Stimulated activated naive B cell treated with anti-CD40 and anti-IgM and Interleukin-4, amounts not matched to agents 10 μg/mL and 1 μg/mL and 100 μg/mL, for 72 hours (primary cell): Measurements from ENCODE around the gene PRM2.

Experiments used
- ATAC-seq, 2 donors: fragments of 150-1000 bp; cut with Tn5 transposase; replicated peaks; 2 replicates each; pipeline ENCODE4 v1.10.0; 2021; ENCODE audit warnings: moderate library complexity in 1 of 2
- DNase-seq: peaks from one replicate; pipeline ENCODE4 v3.0.0; 2021
- H3K27ac Mint-ChIP-seq: one replicate; pipeline ENCODE4 v1.8.0; 2022; ENCODE audit warnings: mild to moderate bottlenecking, mixed read lengths
- H3K27me3 Mint-ChIP-seq, 2 donors: one replicate each; pipeline ENCODE4 v1.8.0; 2022; ENCODE audit warnings: mixed read lengths in 2 of 2
- H3K36me3 Mint-ChIP-seq, 2 donors: one replicate each; pipeline ENCODE4 v1.8.0; 2022; ENCODE audit warnings: mixed read lengths in 2 of 2, mild to moderate bottlenecking in 1 of 2
- H3K4me1 Mint-ChIP-seq, 2 donors: one replicate each; pipeline ENCODE4 v1.8.0; 2022; ENCODE audit warnings: mixed read lengths in 2 of 2, mild to moderate bottlenecking in 1 of 2
- H3K4me3 Mint-ChIP-seq, 2 donors: one replicate each; pipeline ENCODE4 v1.8.0; 2022; ENCODE audit warnings: mild to moderate bottlenecking in 2 of 2, mixed read lengths in 2 of 2, moderate library complexity in 1 of 2
- H3K9me3 Mint-ChIP-seq, 2 donors: one replicate each; pipeline ENCODE4 v1.8.0; 2022; ENCODE audit warnings: mixed read lengths in 2 of 2, mild to moderate bottlenecking in 1 of 2

Gene PRM2

DNA sequence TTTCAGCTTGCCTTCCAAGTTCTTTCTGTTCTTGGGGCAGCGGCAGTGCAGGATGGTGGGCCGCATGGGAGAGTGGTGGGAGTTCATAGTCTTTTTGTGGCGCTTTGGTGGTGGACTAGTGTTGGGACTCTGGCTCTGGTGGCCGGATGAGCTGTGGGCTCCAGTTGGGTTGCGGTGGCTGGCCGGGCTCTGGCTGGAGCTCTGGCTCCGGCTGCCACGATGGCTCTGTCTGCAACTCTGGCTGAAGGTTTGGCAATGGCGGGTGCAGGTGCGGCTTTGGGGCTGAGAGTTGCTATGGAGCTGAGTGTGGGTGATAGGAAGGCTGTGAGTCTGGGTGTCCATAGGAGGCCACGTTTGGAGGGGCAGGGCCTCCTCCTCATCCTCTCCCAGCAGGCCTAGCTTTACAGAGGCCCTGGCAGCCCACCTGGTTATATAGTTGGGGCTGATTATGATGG, 7.3 kb downstream of the PRM2 start, which contains the start of gene TNP2:
Gene TNP2 (minus strand): TSS at position 405 of the 455 bp plus-strand sequence. CDS start 63 bp downstream, at position 342.
- peaks cover 4 to 18% of the 10 kb centered on the region in 2 donors for H3K4me1 Mint-ChIP-seq
- H3K4me3 Mint-ChIP-seq, result no peak within 1 kb of the TSS
- no peaks in the 10 kb centered on the region for H3K27me3 Mint-ChIP-seq
- H3K9me3 Mint-ChIP-seq, result no peaks in the 10 kb centered on the region
- DNase-seq (no peak), ATAC-seq (no peak)
- H3K36me3 Mint-ChIP-seq, result no peaks in the 10 kb centered on the region
- H3K27ac Mint-ChIP-seq, result no peak within 1 kb of the TSS

DNA sequence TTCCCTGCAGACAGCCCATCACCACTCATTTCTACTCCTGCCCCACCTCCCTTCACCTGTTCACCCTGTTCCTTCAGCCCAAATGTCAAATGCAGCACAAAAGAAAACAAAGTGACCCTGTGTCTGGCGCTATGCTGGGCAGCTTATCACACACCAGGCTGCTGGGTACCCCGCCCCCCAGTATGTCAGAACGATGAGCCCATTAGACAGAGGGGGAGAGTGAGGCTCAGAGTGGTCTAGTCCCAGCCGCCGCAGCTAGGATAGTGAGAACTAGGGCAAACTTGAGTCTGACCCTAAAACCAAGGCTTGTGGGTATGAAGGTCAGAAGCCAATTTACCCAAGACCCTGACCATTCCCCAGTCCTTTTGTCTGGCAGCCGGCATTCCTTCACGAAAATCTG, 11.2 kb downstream of the PRM2 start:
- Mint-ChIP-seq H3K4me3 (no peak overlapping the region), H3K36me3 (no peaks in the 10 kb centered on the region), H3K27me3 (no peaks in the 10 kb centered on the region), H3K4me1 (peaks cover 20 to 30% of the 10 kb centered on the region in 2 donors), H3K27ac (no peak overlapping the region), H3K9me3 (no peaks in the 10 kb centered on the region)
- DNase-seq (no peak), ATAC-seq (no peak)

DNA sequence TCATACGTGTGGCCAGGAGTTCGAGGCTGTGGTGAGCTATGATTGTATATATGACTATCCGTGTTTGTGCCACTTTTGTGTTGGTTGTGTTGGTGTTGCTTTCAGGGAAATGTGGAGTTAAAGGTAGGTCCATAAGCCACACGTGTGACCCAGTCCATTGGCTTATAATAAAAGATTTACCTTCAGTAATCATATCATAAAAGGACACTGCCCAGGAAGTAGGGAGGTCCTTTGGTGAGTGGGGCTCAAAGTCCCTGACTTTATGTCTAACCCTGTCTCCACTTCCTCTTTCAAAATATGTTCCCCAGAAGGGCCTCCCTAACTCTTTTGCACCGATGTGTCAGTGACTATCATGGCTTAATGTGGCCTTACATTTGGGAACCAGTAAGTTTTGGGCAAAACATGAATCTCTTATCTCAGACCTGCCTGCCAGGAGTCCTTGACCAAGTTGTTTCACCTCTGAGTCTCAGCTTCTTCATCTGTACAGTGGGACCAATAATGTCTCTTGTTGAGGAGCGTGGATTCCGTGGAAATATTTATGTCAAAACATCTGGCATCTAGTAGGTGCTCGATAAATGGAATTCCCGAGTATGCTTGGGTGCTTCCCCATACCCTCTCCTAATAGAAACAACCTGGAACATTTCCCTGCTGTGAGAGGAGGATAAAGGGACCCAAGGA, 12.0 kb downstream of the PRM2 start:
- DNase-seq (no peak), ATAC-seq (peak; percentile 73)
- H3K27me3 Mint-ChIP-seq, result no peaks in the 10 kb centered on the region
- H3K4me1 Mint-ChIP-seq, result peaks cover 24 to 32% of the 10 kb centered on the region in 2 donors
- peak overlapping the region in 1 of 2 donors; percentile 16 for H3K4me3 Mint-ChIP-seq
- peak overlapping the region; percentile 89 for H3K27ac Mint-ChIP-seq
- H3K9me3 Mint-ChIP-seq, result no peaks in the 10 kb centered on the region
- peaks cover 0 to 4% of the 10 kb centered on the region in 2 donors for H3K36me3 Mint-ChIP-seq

DNA sequence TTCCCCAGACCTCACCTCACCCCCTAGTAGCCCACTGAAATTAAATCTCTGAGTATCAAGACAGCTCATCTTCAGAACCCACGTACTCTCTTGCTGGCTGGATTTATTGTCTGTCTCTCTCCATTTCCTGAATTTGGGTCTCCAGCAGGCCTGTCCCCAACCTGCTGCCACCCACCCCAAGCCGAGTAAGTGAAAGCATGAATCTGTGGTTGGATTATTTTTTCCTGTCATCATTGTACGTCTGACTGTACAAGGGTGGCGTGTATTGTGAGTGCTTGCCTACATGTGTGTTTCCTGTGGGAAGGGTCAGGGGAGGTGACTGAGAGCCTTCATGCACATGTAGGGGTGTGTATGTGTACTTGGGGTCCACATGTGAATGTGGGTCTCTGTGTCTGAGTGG, 12.5 kb downstream of the PRM2 start:
- peaks cover 27 to 37% of the 10 kb centered on the region in 2 donors for H3K4me1 Mint-ChIP-seq
- DNase-seq (peak; percentile 32), ATAC-seq (peak; percentile 85 to 87)
- peak overlapping the region; percentile 89 for H3K27ac Mint-ChIP-seq
- peaks cover 0 to 4% of the 10 kb centered on the region in 2 donors for H3K36me3 Mint-ChIP-seq
- H3K9me3 Mint-ChIP-seq, result no peaks in the 10 kb centered on the region
- H3K27me3 Mint-ChIP-seq, result no peaks in the 10 kb centered on the region
- H3K4me3 Mint-ChIP-seq, result peak overlapping the region in 1 of 2 donors; percentile 26

DNA sequence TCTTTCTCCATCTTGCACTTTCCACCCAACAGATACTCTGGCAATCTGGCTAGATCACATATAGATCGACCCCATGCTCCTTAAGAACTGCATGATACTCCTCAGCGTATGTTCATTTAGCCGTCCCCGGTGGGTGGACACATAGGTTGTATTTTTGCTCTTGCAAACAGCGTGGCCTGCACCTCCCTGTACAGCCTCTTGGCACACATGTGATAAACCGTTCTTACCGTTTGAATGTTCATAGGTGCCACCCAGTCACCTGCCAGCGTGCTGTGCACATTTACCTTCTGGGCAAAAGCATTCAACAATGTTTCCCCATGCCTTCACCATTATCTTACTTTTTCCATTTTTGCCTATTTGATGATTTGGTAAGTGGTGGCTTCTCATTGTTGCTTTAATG, 13.4 kb downstream of the PRM2 start:
- ATAC-seq, result no peak
- Mint-ChIP-seq H3K4me3 (no peak overlapping the region), H3K27ac (no peak overlapping the region)

DNA sequence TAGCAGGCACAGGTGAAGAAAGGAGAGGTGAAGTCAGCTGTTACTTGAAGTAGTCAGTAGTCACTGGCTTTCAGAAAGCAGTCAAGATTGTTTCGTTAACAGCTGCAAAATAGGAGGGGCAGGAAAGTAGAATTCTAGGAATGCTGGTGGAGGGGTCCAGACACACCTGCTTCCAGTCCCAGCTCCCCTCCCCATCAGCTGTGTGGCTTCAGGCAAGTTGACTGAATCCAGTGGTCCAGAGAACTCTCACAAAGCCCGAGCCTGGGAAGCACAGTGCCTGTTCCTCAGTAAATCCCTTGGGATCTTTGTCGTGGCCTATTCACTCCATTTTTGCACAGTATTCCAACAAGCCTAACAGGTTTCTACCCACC, 15.7 kb downstream of the PRM2 start:
- DNase-seq (no peak), ATAC-seq (no peak)
- H3K4me3 Mint-ChIP-seq, result no peak overlapping the region
- H3K36me3 Mint-ChIP-seq, result peaks cover 5 to 8% of the 10 kb centered on the region in 2 donors
- H3K4me1 Mint-ChIP-seq, result peaks cover 43 to 60% of the 10 kb centered on the region in 2 donors
- H3K9me3 Mint-ChIP-seq, result no peaks in the 10 kb centered on the region
- no peaks in the 10 kb centered on the region for H3K27me3 Mint-ChIP-seq
- H3K27ac Mint-ChIP-seq, result no peak overlapping the region

More for the DNA sequence above, 13.4 kb downstream of the PRM2 start:
- no peaks in the 10 kb centered on the region for H3K27me3 Mint-ChIP-seq
- no peaks in the 10 kb centered on the region for H3K9me3 Mint-ChIP-seq
- no peak for DNase-seq
- peaks cover 0 to 4% of the 10 kb centered on the region in 2 donors for H3K36me3 Mint-ChIP-seq
- peaks cover 32 to 46% of the 10 kb centered on the region in 2 donors for H3K4me1 Mint-ChIP-seq

DNA sequence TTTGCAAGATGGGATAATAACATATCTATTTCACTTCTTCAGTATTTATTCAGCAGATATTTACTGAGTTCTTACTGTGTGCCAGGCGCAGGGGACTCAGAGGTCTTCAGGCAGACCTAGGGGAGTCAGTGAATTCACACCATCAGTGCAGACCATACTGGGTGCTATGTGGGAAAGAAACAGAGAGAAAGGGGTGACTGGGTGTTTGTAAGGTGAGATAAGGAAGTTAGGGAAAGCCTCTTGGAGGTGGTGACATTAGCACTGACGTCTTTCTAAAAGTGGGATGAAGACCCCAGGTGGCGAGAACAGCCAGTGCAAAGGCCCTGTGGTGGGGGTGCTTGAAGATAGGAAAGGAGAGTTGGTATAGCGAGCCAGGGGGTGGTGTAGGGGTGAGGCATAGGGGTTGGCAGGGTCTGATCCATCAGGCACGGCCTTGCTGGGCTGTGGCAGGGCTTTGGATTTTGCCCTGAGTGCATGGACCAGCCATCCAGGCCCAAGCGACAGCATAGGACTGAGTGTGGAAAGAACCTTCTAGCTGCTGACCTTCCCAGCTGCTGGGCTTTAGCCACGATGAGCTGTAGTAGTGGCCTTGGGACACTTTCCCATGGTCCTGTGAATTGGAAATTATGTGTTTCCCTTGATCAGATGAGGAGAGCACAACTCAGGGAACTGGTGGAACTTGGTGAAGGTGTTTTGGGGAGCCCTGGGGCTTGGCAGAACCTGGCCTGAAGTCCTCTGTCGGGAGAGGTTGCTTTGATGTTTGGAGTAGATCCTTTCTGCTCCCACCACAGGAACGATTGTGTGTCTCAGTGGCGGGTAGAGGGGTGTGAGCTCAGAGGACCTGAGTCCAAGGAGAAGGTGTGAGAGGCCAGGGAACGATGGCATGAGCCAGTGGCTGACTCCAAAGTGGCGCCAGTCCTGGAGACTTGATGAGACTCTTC, 16.4 kb downstream of the PRM2 start:
- DNase-seq (no peak), ATAC-seq (no peak)
- H3K27me3 Mint-ChIP-seq, result no peaks in the 10 kb centered on the region
- peaks cover 43 to 56% of the 10 kb centered on the region in 2 donors for H3K4me1 Mint-ChIP-seq
- H3K27ac Mint-ChIP-seq, result peak overlapping the region; percentile 92
- H3K9me3 Mint-ChIP-seq, result no peaks in the 10 kb centered on the region
- peaks cover 9 to 15% of the 10 kb centered on the region in 2 donors for H3K36me3 Mint-ChIP-seq
- no peak overlapping the region for H3K4me3 Mint-ChIP-seq

DNA sequence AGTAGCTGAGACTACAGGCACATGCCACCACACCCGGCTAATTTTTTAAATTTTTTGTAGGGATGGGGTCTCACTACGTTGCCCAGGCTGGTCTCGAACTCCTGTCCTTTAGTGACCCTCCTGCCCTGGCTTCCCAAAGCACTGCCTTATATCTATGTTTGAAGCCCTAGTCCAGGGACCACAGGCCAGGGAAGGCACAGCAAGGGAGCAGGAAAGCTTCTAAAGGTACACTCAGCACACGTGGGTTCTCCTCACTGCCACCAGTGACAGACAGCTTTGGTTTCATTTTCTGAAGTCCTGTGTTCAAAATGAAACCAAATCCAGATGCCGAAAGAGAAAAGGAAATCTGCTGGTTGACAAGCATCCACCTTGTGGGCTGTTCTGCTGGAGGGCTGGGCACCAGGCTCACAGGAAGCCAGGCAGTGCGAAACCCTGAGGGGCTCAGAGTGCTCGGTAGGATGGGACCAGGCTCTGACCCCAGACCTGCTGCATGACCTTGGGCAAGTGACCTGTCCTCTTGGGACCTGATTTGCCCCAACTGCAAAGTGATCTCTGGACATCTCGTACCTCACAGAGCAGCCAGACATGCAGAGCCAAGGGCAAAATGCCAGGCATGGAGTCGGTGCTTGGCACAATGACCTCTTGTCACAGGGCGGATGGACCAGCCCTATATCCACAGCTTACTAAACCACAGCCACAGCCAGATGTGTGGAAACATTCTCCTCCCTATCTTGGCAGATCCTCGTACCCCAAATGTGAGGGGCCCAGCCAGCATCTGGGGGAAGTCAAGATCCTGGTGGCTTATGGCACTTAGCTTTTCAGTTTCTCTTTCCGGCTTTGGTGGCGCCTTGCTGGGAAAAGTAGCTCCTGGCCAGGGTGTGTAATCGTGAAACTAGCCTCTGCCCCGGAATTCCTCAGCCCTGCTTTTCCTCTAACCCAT, 17.5 kb downstream of the PRM2 start:
- H3K36me3 Mint-ChIP-seq, result peaks cover 19 to 26% of the 10 kb centered on the region in 2 donors

DNA sequence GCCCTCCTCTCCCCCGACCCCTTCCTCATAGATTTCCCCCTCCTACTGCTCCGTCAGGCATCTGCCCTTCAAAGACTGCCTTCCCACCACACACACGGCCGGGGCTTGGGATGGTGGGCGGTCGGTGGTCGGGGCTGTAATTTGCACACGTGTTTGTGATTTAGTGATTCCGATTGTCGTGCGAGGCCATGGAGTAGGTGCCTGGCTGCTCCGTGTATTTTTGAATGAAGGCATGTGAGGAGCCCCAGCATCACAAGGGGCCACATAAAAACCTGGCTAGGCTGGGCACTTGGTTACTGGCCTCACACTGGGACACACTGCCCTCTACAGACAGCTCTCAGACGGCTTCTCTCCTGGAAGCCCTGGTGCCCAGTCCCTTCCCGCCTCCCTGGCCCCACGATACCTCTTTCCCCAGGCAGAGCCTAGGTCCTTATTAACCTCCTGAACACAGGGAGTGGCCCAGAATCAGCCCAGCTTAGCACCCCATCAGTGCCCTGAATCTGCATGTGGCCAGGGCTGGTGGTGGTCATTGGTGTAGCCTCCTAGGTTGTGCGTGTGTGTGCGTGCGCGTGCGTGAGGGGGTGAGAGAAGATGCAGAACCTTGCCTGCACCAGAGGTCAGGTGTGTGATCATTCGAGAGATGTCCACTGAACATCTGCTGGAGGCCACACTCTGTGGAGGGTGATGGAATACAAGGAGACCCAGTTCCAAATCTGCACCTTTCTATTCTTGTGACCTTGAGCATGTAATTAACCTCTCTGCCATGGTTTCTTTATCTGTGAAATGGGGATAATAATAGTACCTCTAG, 18.9 kb downstream of the PRM2 start:
- H3K4me3 Mint-ChIP-seq, result peak overlapping the region; percentile 96 to 100
- H3K4me1 Mint-ChIP-seq, result peaks cover 38 to 55% of the 10 kb centered on the region in 2 donors
- H3K9me3 Mint-ChIP-seq, result no peaks in the 10 kb centered on the region
- no peaks in the 10 kb centered on the region for H3K27me3 Mint-ChIP-seq
- ATAC-seq (peak; percentile 22 to 33), DNase-seq (peak; percentile 69)
- peak overlapping the region; percentile 100 for H3K27ac Mint-ChIP-seq
- peaks cover 31 to 40% of the 10 kb centered on the region in 2 donors for H3K36me3 Mint-ChIP-seq

More for the DNA sequence above, 17.5 kb downstream of the PRM2 start:
- peak overlapping the region; percentile 44 to 46 for H3K4me3 Mint-ChIP-seq
- no peaks in the 10 kb centered on the region for H3K27me3 Mint-ChIP-seq
- H3K27ac Mint-ChIP-seq, result peak overlapping the region; percentile 92
- H3K9me3 Mint-ChIP-seq, result no peaks in the 10 kb centered on the region
- H3K4me1 Mint-ChIP-seq, result peaks cover 38 to 51% of the 10 kb centered on the region in 2 donors
- ATAC-seq (peak in 1 of 2 donors; percentile 10), DNase-seq (peak; percentile 33)

DNA sequence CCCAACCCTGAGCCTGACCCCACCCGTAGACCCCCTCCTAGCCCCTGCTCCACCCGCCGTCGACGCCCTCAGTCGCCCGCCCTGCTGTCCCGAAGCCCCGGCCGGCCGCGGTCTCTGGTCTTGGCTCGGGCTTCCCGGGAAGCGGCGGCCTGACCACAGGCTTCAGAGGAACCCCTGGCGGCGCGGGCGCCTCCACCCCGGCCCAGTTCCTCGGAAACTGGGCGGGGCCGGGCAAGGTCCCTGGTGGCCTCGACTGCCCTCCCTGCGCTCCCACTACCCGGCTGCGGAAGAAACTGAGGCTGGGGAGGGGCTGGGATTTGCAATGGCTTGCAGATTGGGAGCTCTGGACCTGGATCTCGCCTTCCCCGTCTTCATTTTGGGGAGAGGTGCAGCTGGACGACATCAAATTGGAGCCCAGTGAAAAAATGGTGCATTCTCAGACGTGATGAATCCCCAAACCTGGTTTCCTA, 19.6 kb downstream of the PRM2 start:
- Mint-ChIP-seq H3K9me3 (no peaks in the 10 kb centered on the region), H3K27me3 (no peaks in the 10 kb centered on the region), H3K27ac (peak overlapping the region; percentile 100), H3K36me3 (peaks cover 35 to 46% of the 10 kb centered on the region in 2 donors), H3K4me3 (peak overlapping the region; percentile 96 to 100), H3K4me1 (peaks cover 44 to 61% of the 10 kb centered on the region in 2 donors)
- peak; percentile 87 for DNase-seq
- ATAC-seq, result peak; percentile 28 to 38

DNA sequence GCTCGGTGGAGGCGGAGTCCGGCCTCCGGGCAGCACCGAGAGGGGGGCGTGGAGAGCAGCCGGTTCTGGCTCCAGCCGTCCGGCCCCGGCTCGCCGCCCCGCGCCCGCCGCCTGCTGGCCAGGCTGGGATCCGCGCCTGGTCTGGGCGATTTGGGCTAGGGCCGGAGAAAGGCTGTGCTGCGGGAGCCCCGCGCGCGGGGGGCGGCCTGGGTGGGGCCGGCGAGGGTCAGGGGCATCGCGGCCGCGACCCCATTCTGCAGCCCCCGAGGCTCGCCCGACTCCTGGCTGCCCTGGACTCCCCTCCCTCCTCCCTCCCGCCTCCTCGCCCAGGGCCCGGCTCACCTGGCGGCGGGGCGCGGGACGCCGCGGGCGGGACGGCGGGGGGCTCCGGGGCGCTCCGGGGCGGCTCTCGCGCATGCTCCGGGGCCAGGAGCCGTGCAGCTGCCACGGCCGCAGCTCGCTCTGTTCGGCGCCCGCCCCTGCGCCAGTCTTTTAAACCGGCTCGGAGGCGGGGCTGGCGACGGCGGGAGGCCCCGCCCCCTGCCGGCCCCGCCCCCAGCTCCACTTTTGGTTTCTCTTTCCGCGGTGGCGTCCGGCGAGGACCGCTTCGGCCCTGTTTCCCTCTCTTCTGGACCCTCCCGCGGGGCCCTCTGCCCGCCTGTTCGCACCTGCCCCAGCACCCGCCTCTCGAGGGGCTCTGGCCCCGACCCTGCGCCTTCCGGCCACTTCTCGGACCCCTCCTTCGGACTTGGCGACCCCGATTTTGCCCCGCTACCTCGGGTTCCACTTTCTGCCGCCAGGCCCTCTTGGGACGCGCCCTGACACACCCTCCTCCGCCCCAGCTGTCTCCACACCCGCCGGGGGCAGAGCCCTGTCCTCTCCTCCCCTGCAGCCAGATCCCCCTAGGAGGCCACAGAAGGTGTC, 20.3 kb downstream of the PRM2 start, which contains the start of gene SOCS1:
Gene SOCS1 (minus strand): TSS at position 468 of the 924 bp plus-strand sequence. CDS start 726 bp downstream, outside the sequence.
- no peaks in the 10 kb centered on the region for H3K27me3 Mint-ChIP-seq
- H3K9me3 Mint-ChIP-seq, result no peaks in the 10 kb centered on the region
- peak within 1 kb of the TSS; percentile 100 for H3K27ac Mint-ChIP-seq
- peak within 1 kb of the TSS; percentile 96 to 100 for H3K4me3 Mint-ChIP-seq
- H3K36me3 Mint-ChIP-seq, result peaks cover 35 to 47% of the 10 kb centered on the region in 2 donors
- peaks cover 47 to 67% of the 10 kb centered on the region in 2 donors for H3K4me1 Mint-ChIP-seq
- peak; percentile 88 for DNase-seq
- peak; percentile 55 to 56 for ATAC-seq
